ENCODE measurements around the gene EYS.
"Not testable (repeated sequence)": the region's sequence is repeated elsewhere in the genome, so short reads cannot be mapped to it uniquely, and the experiment has no call there.

EYS gene

GRCh38 chr6:63844287-63844686 lies 1862.7 kb downstream of the EYS start:
- H3K4me3 ChIP-seq (ENCODE audit: low read depth, low read length), result no peak overlapping the region
- TF ChIP-seq CTCF (IDR thresholded peaks at IDR 0.05; ENCODE audit: insufficient read depth, low read depth, low read length, missing control alignments), result no peak
- no peak for DNase-seq (ENCODE audit: low read depth)

GRCh38 chr6:63839485-63839884 lies 1867.5 kb downstream of the EYS start:
- no peak for DNase-seq (ENCODE audit: low read depth)
- TF ChIP-seq CTCF (IDR thresholded peaks at IDR 0.05; ENCODE audit: insufficient read depth, low read depth, low read length, missing control alignments), result no peak
- no peak overlapping the region for H3K4me3 ChIP-seq (ENCODE audit: low read depth, low read length)

- H3K4me3 ChIP-seq (ENCODE audit: low read depth, low read length); DNase-seq (ENCODE audit: low read depth): not testable (repeated sequence)
Measured at GRCh38 chr6:63828678-63829077, 1878.3 kb downstream of the EYS start.

GRCh38 chr6:63824722-63825121 lies 1882.3 kb downstream of the EYS start:
- DNase-seq (ENCODE audit: low read depth), result no peak
- no peak for TF ChIP-seq CTCF (IDR thresholded peaks at IDR 0.05; ENCODE audit: insufficient read depth, low read depth, low read length, missing control alignments)
- no peak overlapping the region for H3K4me3 ChIP-seq (ENCODE audit: low read depth, low read length)

- no peak for TF ChIP-seq CTCF (IDR thresholded peaks at IDR 0.05; ENCODE audit: insufficient read depth, low read depth, low read length, missing control alignments)
Measured at GRCh38 chr6:63821442-63821841, 1885.6 kb downstream of the EYS start.

GRCh38 chr6:63819831-63820230 lies 1887.2 kb downstream of the EYS start:
- no peak overlapping the region for H3K4me3 ChIP-seq (ENCODE audit: low read depth, low read length)
- TF ChIP-seq CTCF (IDR thresholded peaks at IDR 0.05; ENCODE audit: insufficient read depth, low read depth, low read length, missing control alignments), result no peak
- no peak for DNase-seq (ENCODE audit: low read depth)

More at GRCh38 chr6:63821442-63821841, 1885.6 kb downstream of the EYS start:
- no peak overlapping the region for H3K4me3 ChIP-seq (ENCODE audit: low read depth, low read length)
- no peak for DNase-seq (ENCODE audit: low read depth)

GRCh38 chr6:63817492-63818050 lies 1889.5 kb downstream of the EYS start:
- no peak for DNase-seq (ENCODE audit: low read depth)
- H3K4me3 ChIP-seq (ENCODE audit: low read depth, low read length), result no peak overlapping the region
- TF ChIP-seq CTCF (IDR thresholded peaks at IDR 0.05; ENCODE audit: insufficient read depth, low read depth, low read length, missing control alignments), result no peak
